Fibroblast of skin of left biceps (primary cell): ENCODE measurements around the gene L1CAM.
A peak's percentile ranks its signal among the peaks of the same experiment; 100 is the strongest.

ENCODE experiments used
- DNase-seq, 2 experiments: peaks; one replicate each; pipeline ENCODE4 v3.0.0-alpha.2; 2013; ENCODE audit warnings: low read depth in 2 of 2

L1CAM gene

GRCh38 chrX:153902385-153902784 lies 16.4 kb upstream of the L1CAM start:
- no peak for DNase-seq

GRCh38 chrX:153901753-153902140 lies 15.8 kb upstream of the L1CAM start:
- DNase-seq, result no peak

- peak; percentile 56 to 57 for DNase-seq
Observed at GRCh38 chrX:153900831-153901752, 15.1 kb upstream of the L1CAM start.

GRCh38 chrX:153897899-153898298 lies 11.9 kb upstream of the L1CAM start:
- DNase-seq, result no peak

- no peak for DNase-seq
Observed at GRCh38 chrX:153889123-153889522, 3.1 kb upstream of the L1CAM start.

GRCh38 chrX:153888344-153888743 lies 2.4 kb upstream of the L1CAM start:
- no peak for DNase-seq

GRCh38 chrX:153887385-153887784 lies 1.4 kb upstream of the L1CAM start:
- DNase-seq, result no peak

- no peak for DNase-seq
Observed at GRCh38 chrX:153886915-153887314, 942 bp upstream of the L1CAM start.

GRCh38 chrX:153885208-153885787 lies 675 bp downstream of the L1CAM start:
- DNase-seq, result no peak

- DNase-seq, result no peak
Observed at GRCh38 chrX:153884590-153884989, 1.4 kb downstream of the L1CAM start.

GRCh38 chrX:153884136-153884535 lies 1.8 kb downstream of the L1CAM start:
- no peak for DNase-seq

- DNase-seq, result no peak
Observed at GRCh38 chrX:153883163-153883843, 2.7 kb downstream of the L1CAM start.

GRCh38 chrX:153882557-153882956 lies 3.4 kb downstream of the L1CAM start:
- no peak for DNase-seq

GRCh38 chrX:153882086-153882498 lies 3.9 kb downstream of the L1CAM start:
- DNase-seq, result no peak

GRCh38 chrX:153881281-153881680 lies 4.7 kb downstream of the L1CAM start:
- no peak for DNase-seq

- no peak for DNase-seq
Observed at GRCh38 chrX:153880440-153880815, 5.5 kb downstream of the L1CAM start.

- DNase-seq, result no peak
Observed at GRCh38 chrX:153879741-153880439, 6.1 kb downstream of the L1CAM start.

GRCh38 chrX:153878969-153879653 lies 6.9 kb downstream of the L1CAM start:
- no peak for DNase-seq

- no peak for DNase-seq
Observed at GRCh38 chrX:153878345-153878744, 7.6 kb downstream of the L1CAM start.

- no peak for DNase-seq
Observed at GRCh38 chrX:153877571-153878261, 8.3 kb downstream of the L1CAM start.

GRCh38 chrX:153876112-153876491 lies 9.9 kb downstream of the L1CAM start:
- no peak for DNase-seq
